ENCODE results near the gene TRIO. TPM values are rescaled to one million over a fixed set of nuclear protein-coding genes. Genes with fewer than 3 reads are reported as not detected.
A peak's percentile ranks its signal among the peaks of the same experiment; 100 is the strongest.

Gene TRIO
- total RNA-seq, 1 donor from 2014 or later, result 148 TPM

- DNase-seq, result no peak
These were observed 102.2 kb downstream of the TRIO start for GRCh38 chr5:14245132-14245925.

GRCh38 chr5:14246350-14247053 is 103.4 kb downstream of the TRIO start:
- Histone ChIP-seq H3K27ac (no peak overlapping the region), H3K4me1 (peaks cover 16% of the 10 kb centered on the region), H3K9me3 (no peaks in the 10 kb centered on the region), H3K27me3 (no peaks in the 10 kb centered on the region), H3K36me3 (no peaks in the 10 kb centered on the region), H3K4me3 (no peak overlapping the region)
- no peak for ATAC-seq
- DNase-seq, result no peak
- TF ChIP-seq CTCF (IDR thresholded peaks at IDR 0.05), result no peak
- intact Hi-C loops (cut with DNase I), result loop anchor here (10.0 kb wide), 1 partner anchor 102 kb away; the partner anchor contains the start of gene TRIO

More at GRCh38 chr5:14245132-14245925, 102.2 kb downstream of the TRIO start:
- intact Hi-C loops (cut with DNase I), result loop anchor here (10.0 kb wide), 1 partner anchor 101 kb away; the partner anchor contains the start of gene TRIO
- Histone ChIP-seq H3K36me3 (no peaks in the 10 kb centered on the region), H3K4me1 (peaks cover 7% of the 10 kb centered on the region), H3K27me3 (no peaks in the 10 kb centered on the region), H3K4me3 (no peak overlapping the region), H3K9me3 (no peaks in the 10 kb centered on the region), H3K27ac (no peak overlapping the region)
- no peak for TF ChIP-seq CTCF (IDR thresholded peaks at IDR 0.05)
- ATAC-seq, result no peak

GRCh38 chr5:14247054-14247386 is 103.9 kb downstream of the TRIO start:
- Histone ChIP-seq H3K4me3 (no peak overlapping the region), H3K27me3 (no peaks in the 10 kb centered on the region), H3K4me1 (peaks cover 21% of the 10 kb centered on the region), H3K9me3 (no peaks in the 10 kb centered on the region), H3K27ac (no peak overlapping the region), H3K36me3 (no peaks in the 10 kb centered on the region)
- DNase-seq (no peak), ATAC-seq (no peak)
- intact Hi-C loops (cut with DNase I), result loop anchor here (10.0 kb wide), 1 partner anchor 102 kb away; the partner anchor contains the start of gene TRIO
- TF ChIP-seq CTCF (IDR thresholded peaks at IDR 0.05), result no peak

GRCh38 chr5:14249258-14250082 is 106.3 kb downstream of the TRIO start:
- Histone ChIP-seq H3K27me3 (no peaks in the 10 kb centered on the region), H3K4me3 (no peak overlapping the region), H3K4me1 (peaks cover 25% of the 10 kb centered on the region), H3K27ac (no peak overlapping the region), H3K36me3 (no peaks in the 10 kb centered on the region), H3K9me3 (no peaks in the 10 kb centered on the region)
- ATAC-seq (no peak), DNase-seq (no peak)
- intact Hi-C loops (cut with DNase I), result loop anchor here (10.0 kb wide), 1 partner anchor 105 kb away; the partner anchor contains the start of gene TRIO
- TF ChIP-seq CTCF (IDR thresholded peaks at IDR 0.05), result no peak

GRCh38 chr5:14250084-14250695 is 107.0 kb downstream of the TRIO start:
- H3K4me1 ChIP-seq, result peaks cover 25% of the 10 kb centered on the region
- no peak for TF ChIP-seq CTCF (IDR thresholded peaks at IDR 0.05)
- H3K4me3 ChIP-seq, result no peak overlapping the region
- ATAC-seq (peak; percentile 81), DNase-seq (no peak)
- H3K27me3 ChIP-seq, result no peaks in the 10 kb centered on the region
- no peaks in the 10 kb centered on the region for H3K9me3 ChIP-seq
- intact Hi-C loops (cut with DNase I), result no loop called here
- H3K27ac ChIP-seq, result no peak overlapping the region
- H3K36me3 ChIP-seq, result no peaks in the 10 kb centered on the region

Measured in upper lobe of right lung (tissue), 1 donor.